SK-N-SH treated with all-trans-retinoic acid at 6 μM for 48 hours (cell line): ENCODE measurements around the gene CCNB2.

Experiments used
- ATAC-seq: fragments of 200-7000 bp; cut with Tn5 transposase; 3 replicates; pipeline ENCODE4 v1.9.1; 2020; ENCODE audit warnings: mild to moderate bottlenecking, moderate library complexity
- ARNTL ChIP-seq: fragments of 450-650 bp; formaldehyde crosslinking; IDR thresholded peaks from 2 replicates; pipeline ENCODE4 v1.5.0; 2020; ENCODE audit warnings: low read depth, mild to moderate bottlenecking, moderate library complexity, borderline replicate concordance
- BACH2 ChIP-seq: fragments of 250-450 bp; sonication (Bioruptor Pico); IDR thresholded peaks from 2 replicates; pipeline ENCODE4 v1.9.0; 2021; ENCODE audit warnings: mild to moderate bottlenecking, borderline replicate concordance
- CREB5 ChIP-seq: fragments of 250-450 bp; sonication (Bioruptor Pico); IDR thresholded peaks from 2 replicates; pipeline ENCODE4 v1.5.1; 2020; ENCODE audit warnings: low read depth, mild to moderate bottlenecking, moderate library complexity
- CSDC2 ChIP-seq: fragments of 250-450 bp; sonication (Bioruptor Pico); IDR thresholded peaks from 2 replicates; pipeline ENCODE4 v1.5.0; 2020; ENCODE audit warnings: mild to moderate bottlenecking, moderate library complexity
- ESRRG ChIP-seq: fragments of 250-450 bp; sonication (Bioruptor Pico); IDR thresholded peaks from 2 replicates; pipeline ENCODE4 v1.6.1; 2021; ENCODE audit warnings: mild to moderate bottlenecking
- GLIS3 ChIP-seq: fragments of 250-450 bp; sonication (Bioruptor Pico); IDR thresholded peaks from 2 replicates; pipeline ENCODE4 v1.5.0; 2020; ENCODE audit warnings: mild to moderate bottlenecking, moderate library complexity
- ISL1 ChIP-seq: fragments of 250-450 bp; sonication (Bioruptor Pico); IDR thresholded peaks from 2 replicates; pipeline ENCODE4 v2.1.2; 2022; ENCODE audit warnings: mild to moderate bottlenecking, moderate library complexity
- OSR1 ChIP-seq: fragments of 250-450 bp; sonication (Bioruptor Pico); IDR thresholded peaks from 2 replicates; pipeline ENCODE4 v1.8.0; 2022; ENCODE audit warnings: moderate library complexity, mild to moderate bottlenecking, inconsistent platforms
- PATZ1 ChIP-seq: fragments of 250-450 bp; sonication (Bioruptor Pico); IDR thresholded peaks from 2 replicates; pipeline ENCODE4 v1.8.0; 2020; ENCODE audit warnings: mild to moderate bottlenecking, moderate library complexity, borderline replicate concordance
- POU6F1 ChIP-seq: fragments of 250-450 bp; sonication (Bioruptor Pico); IDR thresholded peaks from 2 replicates; pipeline ENCODE4 v1.8.0; 2021; ENCODE audit warnings: low read depth, mild to moderate bottlenecking, moderate library complexity, borderline replicate concordance
- PPARA ChIP-seq: fragments of 250-450 bp; sonication (Bioruptor Pico); IDR thresholded peaks from 2 replicates; pipeline ENCODE4 v1.5.0; 2020; ENCODE audit warnings: mild to moderate bottlenecking, borderline replicate concordance
- RARB ChIP-seq: fragments of 250-450 bp; sonication (Bioruptor Pico); IDR thresholded peaks from 2 replicates; pipeline ENCODE4 v1.8.0; 2021; ENCODE audit warnings: mild to moderate bottlenecking, moderate library complexity
- SNAI2 ChIP-seq: fragments of 250-450 bp; sonication (Bioruptor Pico); IDR thresholded peaks from 2 replicates; pipeline ENCODE4 v1.5.0; 2020; ENCODE audit warnings: mild to moderate bottlenecking, moderate library complexity
- TCF4 ChIP-seq: fragments of 250-450 bp; sonication (Bioruptor Pico); IDR thresholded peaks from 2 replicates; pipeline ENCODE4 v1.8.0; 2021; ENCODE audit warnings: mild to moderate bottlenecking, moderate library complexity, borderline replicate concordance
- TOX ChIP-seq: fragments of 250-450 bp; sonication (Bioruptor Pico); IDR thresholded peaks from 2 replicates; pipeline ENCODE4 v1.8.0; 2021; ENCODE audit warnings: mild to moderate bottlenecking, moderate library complexity, borderline replicate concordance
- TSHZ2 ChIP-seq: fragments of 250-450 bp; sonication (Bioruptor Pico); IDR thresholded peaks from 2 replicates; pipeline ENCODE4 v1.5.0; 2020; ENCODE audit warnings: mild to moderate bottlenecking, moderate library complexity
- ZC3H10 ChIP-seq: fragments of 250-450 bp; sonication (Bioruptor Pico); IDR thresholded peaks from 2 replicates; pipeline ENCODE4 v1.5.1; 2021; ENCODE audit warnings: mild to moderate bottlenecking, moderate library complexity
- ZFP3 ChIP-seq: fragments of 250-450 bp; sonication (Bioruptor Pico); IDR thresholded peaks from 2 replicates; pipeline ENCODE4 v1.5.0; 2020; ENCODE audit warnings: mild to moderate bottlenecking, moderate library complexity
- ZFP30 ChIP-seq: fragments of 450-650 bp; formaldehyde crosslinking; IDR thresholded peaks from 2 replicates; pipeline ENCODE4 v1.5.0; 2022; ENCODE audit warnings: mild to moderate bottlenecking, moderate library complexity
- ZNF565 ChIP-seq: fragments of 450-650 bp; formaldehyde crosslinking; conservative IDR thresholded peaks from 2 replicates; pipeline ENCODE4 v1.5.0; 2020; ENCODE audit warnings: low read depth, mild to moderate bottlenecking, moderate library complexity
- ZNF70 ChIP-seq: fragments of 450-650 bp; formaldehyde crosslinking; IDR thresholded peaks from 2 replicates; pipeline ENCODE4 v1.5.0; 2020; ENCODE audit warnings: mild to moderate bottlenecking, moderate library complexity
- ZNF8 ChIP-seq: fragments of 450-650 bp; formaldehyde crosslinking; IDR thresholded peaks from 2 replicates; pipeline ENCODE4 v1.5.0; 2020; ENCODE audit warnings: mild to moderate bottlenecking, moderate library complexity

Gene CCNB2

DNA sequence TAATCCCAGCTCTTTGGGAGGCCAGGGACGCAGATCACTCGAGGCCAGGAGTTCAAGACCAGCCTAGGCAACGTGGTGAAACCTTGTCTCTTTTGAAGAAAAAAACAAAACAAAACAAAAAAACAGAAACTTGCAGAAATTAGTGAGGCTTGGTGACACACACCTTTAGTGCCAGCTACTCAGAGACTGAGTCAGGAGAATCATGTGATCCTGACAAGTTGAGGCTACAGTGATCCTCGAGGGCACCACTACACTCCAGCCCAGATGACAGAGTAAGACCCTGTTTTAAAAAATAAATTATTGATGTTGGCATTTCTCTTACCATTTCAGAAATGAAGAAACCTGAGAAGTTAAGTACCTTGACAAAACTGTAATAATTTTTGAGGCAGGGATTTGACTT lies 44.6 kb upstream of the CCNB2 start (continued):
- no peak for TF ChIP-seq PATZ1 (CRISPR knock-in tag)

GRCh38 chr15:59063042-59063441 lies 41.9 kb upstream of the CCNB2 start:
- ATAC-seq, result no peak
- TF ChIP-seq ZNF8 (CRISPR knock-in tag), result no peak
- no peak for TF ChIP-seq BACH2 (CRISPR knock-in tag)
- no peak for TF ChIP-seq ESRRG (CRISPR knock-in tag)
- TF ChIP-seq ARNTL (CRISPR knock-in tag), result no peak
- no peak for TF ChIP-seq SNAI2 (CRISPR knock-in tag)
- TF ChIP-seq CSDC2 (CRISPR knock-in tag), result no peak

- no peak for ATAC-seq
- TF ChIP-seq PPARA (CRISPR knock-in tag), result no peak
- no peak for TF ChIP-seq SNAI2 (CRISPR knock-in tag)
- TF ChIP-seq OSR1, result no peak
- TF ChIP-seq ZFP30, result no peak
- no peak for TF ChIP-seq TOX (CRISPR knock-in tag)
- TF ChIP-seq POU6F1 (CRISPR knock-in tag), result no peak
- TF ChIP-seq RARB (CRISPR knock-in tag), result no peak
- TF ChIP-seq TCF4 (CRISPR knock-in tag), result no peak
- no peak for TF ChIP-seq ISL1 (CRISPR knock-in tag)
- no peak for TF ChIP-seq BACH2 (CRISPR knock-in tag)
- no peak for TF ChIP-seq PATZ1 (CRISPR knock-in tag)
- TF ChIP-seq CREB5 (CRISPR knock-in tag), result no peak
- no peak for TF ChIP-seq ZNF565 (CRISPR knock-in tag)
- no peak for TF ChIP-seq ZNF8 (CRISPR knock-in tag)
- no peak for TF ChIP-seq ZNF70
Measured at GRCh38 chr15:59069430-59069829, 35.5 kb upstream of the CCNB2 start.

DNA sequence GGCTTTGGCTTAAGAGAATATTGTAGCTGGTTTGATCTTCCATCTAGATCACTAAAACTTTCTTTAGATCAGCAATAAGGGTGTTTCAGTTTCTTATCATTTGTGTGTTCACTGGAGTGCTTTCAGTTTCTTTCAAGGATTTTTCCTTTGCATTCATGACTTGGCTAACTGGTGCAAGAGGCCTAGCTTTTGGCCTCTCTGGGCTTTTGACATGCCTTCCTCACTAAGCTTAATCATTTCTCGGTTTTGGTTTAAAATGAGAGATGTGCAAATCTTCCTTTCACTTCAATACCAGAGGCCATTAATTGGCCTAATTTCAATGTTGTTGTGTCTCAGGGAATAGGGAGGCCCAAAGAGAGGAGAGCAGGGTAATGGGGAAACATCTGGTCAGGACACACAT lies 30.3 kb upstream of the CCNB2 start:
- no peak for ATAC-seq
- TF ChIP-seq SNAI2 (CRISPR knock-in tag) (no peak), GLIS3 (CRISPR knock-in tag) (no peak), ZFP30 (no peak), ZNF70 (no peak), ISL1 (CRISPR knock-in tag) (no peak), ZC3H10 (CRISPR knock-in tag) (no peak), PATZ1 (CRISPR knock-in tag) (no peak), CSDC2 (CRISPR knock-in tag) (no peak), TSHZ2 (CRISPR knock-in tag) (no peak), ZFP3 (CRISPR knock-in tag) (no peak), PPARA (CRISPR knock-in tag) (no peak), POU6F1 (CRISPR knock-in tag) (no peak), OSR1 (no peak), TCF4 (CRISPR knock-in tag) (no peak), BACH2 (CRISPR knock-in tag) (no peak), RARB (CRISPR knock-in tag) (no peak), TOX (CRISPR knock-in tag) (no peak)
